C4-2B (cell line): Measurements from ENCODE around the gene WWC1.

Experiments
- ZFX ChIP-seq: fragments of 450-650 bp; IDR thresholded peaks from 2 replicates; pipeline ENCODE4 v1.6.1; 2017
- TF ChIP-seq, protein P1 (sequence below): fragments of 450-650 bp; conservative IDR thresholded peaks from 2 replicates; pipeline ENCODE4 v1.5.1; 2017; ENCODE audit warnings: mild to moderate bottlenecking

DNA sequence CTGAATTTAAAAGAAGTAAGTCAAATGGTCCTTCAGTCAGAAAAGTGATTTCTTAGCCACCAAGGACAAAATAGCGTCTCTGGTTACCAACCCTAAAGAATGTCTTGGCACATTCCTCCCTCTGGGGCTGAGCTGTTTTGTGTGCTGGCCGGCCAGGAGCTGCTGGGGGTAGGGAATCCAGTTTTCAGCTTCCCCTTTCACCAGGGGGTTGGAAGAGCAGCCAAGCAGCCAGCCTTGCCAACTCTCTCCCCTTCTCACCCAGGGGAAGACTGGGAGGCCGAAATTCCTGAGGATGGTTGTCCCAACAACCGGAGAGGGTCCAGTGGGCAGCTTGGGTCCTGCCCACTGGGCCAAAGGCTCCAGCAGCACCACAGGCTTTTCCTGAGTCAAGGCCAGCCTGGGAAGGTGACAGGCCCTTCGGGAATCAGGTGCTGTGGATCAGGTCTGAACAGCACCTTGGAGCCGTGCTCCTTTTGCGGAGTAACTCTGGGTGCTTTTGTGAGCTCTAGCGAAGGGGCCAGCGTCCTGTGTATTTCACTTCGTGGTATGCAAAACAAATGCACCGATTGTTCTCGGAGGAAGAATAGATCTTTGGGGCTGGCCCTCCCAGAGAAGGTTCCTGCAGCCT, 4.2 kb downstream of the WWC1 start:
- TF ChIP-seq, protein P1, sequence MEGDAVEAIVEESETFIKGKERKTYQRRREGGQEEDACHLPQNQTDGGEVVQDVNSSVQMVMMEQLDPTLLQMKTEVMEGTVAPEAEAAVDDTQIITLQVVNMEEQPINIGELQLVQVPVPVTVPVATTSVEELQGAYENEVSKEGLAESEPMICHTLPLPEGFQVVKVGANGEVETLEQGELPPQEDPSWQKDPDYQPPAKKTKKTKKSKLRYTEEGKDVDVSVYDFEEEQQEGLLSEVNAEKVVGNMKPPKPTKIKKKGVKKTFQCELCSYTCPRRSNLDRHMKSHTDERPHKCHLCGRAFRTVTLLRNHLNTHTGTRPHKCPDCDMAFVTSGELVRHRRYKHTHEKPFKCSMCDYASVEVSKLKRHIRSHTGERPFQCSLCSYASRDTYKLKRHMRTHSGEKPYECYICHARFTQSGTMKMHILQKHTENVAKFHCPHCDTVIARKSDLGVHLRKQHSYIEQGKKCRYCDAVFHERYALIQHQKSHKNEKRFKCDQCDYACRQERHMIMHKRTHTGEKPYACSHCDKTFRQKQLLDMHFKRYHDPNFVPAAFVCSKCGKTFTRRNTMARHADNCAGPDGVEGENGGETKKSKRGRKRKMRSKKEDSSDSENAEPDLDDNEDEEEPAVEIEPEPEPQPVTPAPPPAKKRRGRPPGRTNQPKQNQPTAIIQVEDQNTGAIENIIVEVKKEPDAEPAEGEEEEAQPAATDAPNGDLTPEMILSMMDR = no peak
- TF ChIP-seq ZFX = no peak
